Vagina (tissue), 2 donors: ENCODE results near the gene CFAP92.

Experiments used
- CTCF ChIP-seq, 3 experiments: fragments of 450-650 bp in 2 of 3; fragments of 200-600 bp in 1 of 3; sonication (generic) in 1 of 3; IDR thresholded peaks; one replicate each; pipeline ENCODE4 v1.5.1; 2017 to 2019; ENCODE audit warnings: antibody characterized with exemption in 3 of 3, mild to moderate bottlenecking in 2 of 3, moderate library complexity in 2 of 3
- POLR2A ChIP-seq, 2 donors: fragments of 450-650 bp; IDR thresholded peaks; one replicate each; pipeline ENCODE4 v1.6.1; 2017; ENCODE audit warnings: antibody characterized with exemption in 2 of 2, mild to moderate bottlenecking in 2 of 2, moderate library complexity in 2 of 2
- POLR2AphosphoS5 ChIP-seq, 2 donors: sonication (generic); formaldehyde crosslinking; IDR thresholded peaks; one replicate each; pipeline ENCODE4 v1.9.0; 2017; ENCODE audit warnings: antibody characterized with exemption in 2 of 2, mild to moderate bottlenecking in 2 of 2, low read depth in 1 of 2; ENCODE audit not compliant: insufficient read depth in 1 of 2

- no peak for TF ChIP-seq POLR2A (IDR thresholded peaks at IDR 0.05)
- no peak for TF ChIP-seq CTCF (IDR thresholded peaks at IDR 0.05)
- no peak for TF ChIP-seq POLR2AphosphoS5 (IDR thresholded peaks at IDR 0.05; ENCODE audit: insufficient read depth in 1 of 2, low read depth in 1 of 2)
Observed at GRCh38 chr3:128999102-128999501, 5.2 kb upstream of the CFAP92 start.
